HEK293 (cell line): ENCODE results near the gene CMIP.

Experiments used
- CTCF ChIP-seq: fragments of 450-650 bp; formaldehyde crosslinking; IDR thresholded peaks from 2 replicates; pipeline ENCODE4 v1.5.1; 2016; ENCODE audit warnings: missing biosample characterization, missing genetic modification characterization
- PBX3 ChIP-seq: sonication (generic); formaldehyde crosslinking; IDR thresholded peaks from 2 replicates; pipeline ENCODE4 v1.8.1; 2022; ENCODE audit warnings: mild to moderate bottlenecking, moderate library complexity, missing genetic modification reagents
- SALL2 ChIP-seq: fragments of 450-650 bp; formaldehyde crosslinking; IDR thresholded peaks from 2 replicates; pipeline ENCODE4 v1.5.0; 2017; ENCODE audit warnings: missing biosample characterization, mild to moderate bottlenecking, missing genetic modification characterization, borderline replicate concordance
- SCRT2 ChIP-seq: fragments of 450-650 bp; formaldehyde crosslinking; IDR thresholded peaks from 2 replicates; pipeline ENCODE4 v1.5.1; 2016; ENCODE audit warnings: missing biosample characterization, missing genetic modification characterization
- ZBTB10 ChIP-seq: fragments of 450-650 bp; formaldehyde crosslinking; IDR thresholded peaks from 2 replicates; pipeline ENCODE4 v1.5.1; 2016; ENCODE audit warnings: missing biosample characterization, missing genetic modification characterization
- ZNF18 ChIP-seq: fragments of 450-650 bp; formaldehyde crosslinking; IDR thresholded peaks from 2 replicates; pipeline ENCODE4 v1.5.1; 2016; ENCODE audit warnings: missing biosample characterization, missing genetic modification characterization
- ZNF274 ChIP-seq, 2 experiments: fragments of 200-500 bp in 1 of 2; fragments of 450-650 bp in 1 of 2; sonication (Bioruptor generic) in 1 of 2; formaldehyde crosslinking in 1 of 2; IDR thresholded peaks; 2 replicates each; pipeline versions ENCODE4 v1.5.1 to v1.6.1; 2014 to 2016; ENCODE audit warnings: borderline replicate concordance in 1 of 2, inconsistent platforms in 1 of 2, low read length in 1 of 2, missing biosample characterization in 1 of 2, missing genetic modification characterization in 1 of 2
- ZNF792 ChIP-seq: fragments of 450-650 bp; formaldehyde crosslinking; IDR thresholded peaks from 2 replicates; pipeline ENCODE4 v1.5.1; 2016; ENCODE audit warnings: missing biosample characterization, missing genetic modification characterization

- no peak for TF ChIP-seq CTCF (tag by site-specific recombination)
- no peak for TF ChIP-seq ZNF18 (tag by site-specific recombination)
- TF ChIP-seq ZNF792 (tag by site-specific recombination), result no peak
- TF ChIP-seq PBX3 (CRISPR knock-in tag), result no peak
- no peak for TF ChIP-seq ZNF274 (IDR thresholded peaks at IDR 0.05; ENCODE audit: low read length)
- no peak for TF ChIP-seq ZNF274 (tag by site-specific recombination; IDR thresholded peaks at IDR 0.05; ENCODE audit: borderline replicate concordance)
- no peak for TF ChIP-seq SCRT2 (tag by site-specific recombination)
- TF ChIP-seq SALL2 (tag by site-specific recombination), result no peak
- TF ChIP-seq ZBTB10 (tag by site-specific recombination), result no peak
These were observed 265.4 kb downstream of the CMIP start for GRCh38 chr16:81710044-81710443.
